IPS-NIHi7 (cell line): ENCODE data around the gene PRDM4.

ENCODE experiments used
- DNase-seq: peaks from one replicate; pipeline ENCODE4 v3.0.0; 2012; ENCODE audit warnings: mixed read lengths; ENCODE audit errors: extremely low spot score

The PRDM4 gene, protein sequence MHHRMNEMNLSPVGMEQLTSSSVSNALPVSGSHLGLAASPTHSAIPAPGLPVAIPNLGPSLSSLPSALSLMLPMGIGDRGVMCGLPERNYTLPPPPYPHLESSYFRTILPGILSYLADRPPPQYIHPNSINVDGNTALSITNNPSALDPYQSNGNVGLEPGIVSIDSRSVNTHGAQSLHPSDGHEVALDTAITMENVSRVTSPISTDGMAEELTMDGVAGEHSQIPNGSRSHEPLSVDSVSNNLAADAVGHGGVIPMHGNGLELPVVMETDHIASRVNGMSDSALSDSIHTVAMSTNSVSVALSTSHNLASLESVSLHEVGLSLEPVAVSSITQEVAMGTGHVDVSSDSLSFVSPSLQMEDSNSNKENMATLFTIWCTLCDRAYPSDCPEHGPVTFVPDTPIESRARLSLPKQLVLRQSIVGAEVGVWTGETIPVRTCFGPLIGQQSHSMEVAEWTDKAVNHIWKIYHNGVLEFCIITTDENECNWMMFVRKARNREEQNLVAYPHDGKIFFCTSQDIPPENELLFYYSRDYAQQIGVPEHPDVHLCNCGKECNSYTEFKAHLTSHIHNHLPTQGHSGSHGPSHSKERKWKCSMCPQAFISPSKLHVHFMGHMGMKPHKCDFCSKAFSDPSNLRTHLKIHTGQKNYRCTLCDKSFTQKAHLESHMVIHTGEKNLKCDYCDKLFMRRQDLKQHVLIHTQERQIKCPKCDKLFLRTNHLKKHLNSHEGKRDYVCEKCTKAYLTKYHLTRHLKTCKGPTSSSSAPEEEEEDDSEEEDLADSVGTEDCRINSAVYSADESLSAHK

GRCh38 chr12:107760809-107761501 is at the start of gene PRDM4:
Gene PRDM4 (minus strand): TSS chr12:107761137. CDS start chr12:107760515, 622 bp downstream.
- peak; percentile 99 for DNase-seq

GRCh38 chr12:107807471-107808150 is 46.7 kb upstream of the PRDM4 start:
- no peak for DNase-seq

- no peak for DNase-seq
Measured at GRCh38 chr12:107805488-107806180, 44.7 kb upstream of the PRDM4 start.

DNA sequence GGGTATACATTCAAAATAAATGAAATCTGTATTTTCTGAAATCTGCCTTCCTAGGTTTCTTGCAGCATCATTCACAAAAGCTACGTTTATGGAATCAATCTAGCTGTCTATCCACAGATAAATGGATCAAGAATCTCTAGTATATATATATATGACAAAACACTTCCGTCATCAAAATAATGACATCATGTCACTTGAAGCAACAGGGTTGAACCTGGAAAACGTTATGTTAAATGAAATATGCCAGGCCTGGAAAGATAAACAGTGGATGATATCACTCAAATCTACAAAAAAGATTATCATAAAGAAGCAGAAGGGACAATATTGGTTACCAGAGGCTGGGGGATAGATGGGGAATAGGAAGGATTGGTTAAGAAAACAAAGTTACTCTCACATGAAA is 42.2 kb upstream of the PRDM4 start:
- DNase-seq, result no peak

DNA sequence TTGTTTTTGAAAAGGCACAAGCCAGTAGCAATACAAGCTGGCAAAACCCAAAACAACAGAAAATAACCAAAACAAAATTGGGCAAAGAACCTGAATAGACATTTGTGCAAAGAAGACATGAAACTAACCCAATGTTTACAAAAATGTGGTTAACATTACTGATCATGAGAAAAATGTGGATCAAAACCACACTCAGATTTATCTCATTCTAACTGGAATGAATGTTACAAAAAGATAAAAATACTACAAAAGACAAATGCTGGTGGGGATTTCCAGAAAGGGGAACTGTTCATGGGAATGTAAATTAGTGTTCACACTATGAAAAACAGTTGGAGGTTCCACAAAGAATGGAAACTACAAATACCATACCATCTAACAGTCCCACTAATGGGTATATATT is 40.2 kb upstream of the PRDM4 start:
- no peak for DNase-seq

GRCh38 chr12:107798580-107798979 is 37.6 kb upstream of the PRDM4 start:
- DNase-seq, result no peak

- DNase-seq, result no peak
Measured at GRCh38 chr12:107794451-107794850, 33.5 kb upstream of the PRDM4 start.

DNA sequence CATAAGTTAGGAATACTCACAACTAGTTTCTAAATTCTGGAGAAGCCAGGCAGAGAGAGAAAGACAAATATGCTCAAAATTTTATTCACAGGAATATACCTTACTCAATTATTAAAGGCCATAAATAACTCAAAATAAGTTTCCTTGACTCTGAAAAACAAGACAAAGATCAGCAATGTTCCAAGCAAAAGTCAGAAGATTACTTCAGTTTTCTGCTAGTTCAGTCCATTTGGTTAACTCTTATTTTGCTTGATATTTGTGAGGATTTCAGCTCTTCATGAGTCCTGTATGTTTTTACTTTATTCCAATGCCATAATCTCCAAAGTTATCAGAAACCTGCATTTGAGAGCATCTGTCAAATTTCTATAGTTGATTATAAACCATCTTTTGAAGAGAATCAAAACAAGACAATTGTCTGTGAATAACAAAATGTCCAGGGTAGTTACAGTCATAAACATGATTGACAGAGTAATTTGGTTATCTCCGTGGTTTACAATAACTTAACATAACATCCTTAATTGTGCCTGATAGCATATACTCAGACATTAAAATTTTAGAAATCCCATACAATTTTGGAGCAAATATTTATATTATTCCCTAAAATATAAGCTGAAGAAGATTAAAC is 30.6 kb upstream of the PRDM4 start:
- DNase-seq, result no peak

DNA sequence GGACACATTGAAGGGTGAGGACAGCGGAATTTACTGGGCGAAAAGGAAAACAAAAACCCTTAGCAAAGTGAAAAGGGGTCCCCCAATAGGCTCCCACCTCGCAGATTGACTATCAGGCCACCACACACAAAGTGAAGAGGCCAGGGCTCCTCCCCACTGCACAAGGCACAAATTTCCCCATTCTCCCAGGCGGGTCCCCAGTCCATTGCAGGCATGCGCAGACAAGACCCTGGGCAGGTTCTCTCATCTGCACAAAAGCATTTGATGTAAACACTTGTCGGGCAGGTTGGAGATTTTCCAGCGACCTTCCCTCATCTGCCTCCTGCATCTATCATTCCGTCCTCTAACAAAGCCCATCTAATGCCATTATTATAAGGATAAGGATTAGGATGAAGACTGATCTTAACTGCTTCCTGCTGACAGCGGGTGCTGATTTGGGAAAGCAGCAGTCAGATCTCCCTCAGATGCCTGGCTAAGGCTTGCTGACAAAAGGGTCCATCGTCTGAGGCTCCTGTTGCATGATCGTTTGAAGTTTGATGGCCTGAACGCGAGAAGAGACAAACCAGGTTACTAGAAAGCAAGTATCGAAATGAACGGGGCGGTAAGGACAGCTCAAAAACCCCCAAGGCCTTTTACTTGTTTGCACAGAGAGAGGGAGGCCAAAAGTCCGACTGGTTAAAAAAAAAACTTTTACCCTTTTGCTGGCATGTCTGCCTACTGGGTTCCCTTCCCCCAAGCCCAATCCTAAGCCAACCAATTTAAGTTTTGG is 27.9 kb upstream of the PRDM4 start:
- DNase-seq, result no peak

DNA sequence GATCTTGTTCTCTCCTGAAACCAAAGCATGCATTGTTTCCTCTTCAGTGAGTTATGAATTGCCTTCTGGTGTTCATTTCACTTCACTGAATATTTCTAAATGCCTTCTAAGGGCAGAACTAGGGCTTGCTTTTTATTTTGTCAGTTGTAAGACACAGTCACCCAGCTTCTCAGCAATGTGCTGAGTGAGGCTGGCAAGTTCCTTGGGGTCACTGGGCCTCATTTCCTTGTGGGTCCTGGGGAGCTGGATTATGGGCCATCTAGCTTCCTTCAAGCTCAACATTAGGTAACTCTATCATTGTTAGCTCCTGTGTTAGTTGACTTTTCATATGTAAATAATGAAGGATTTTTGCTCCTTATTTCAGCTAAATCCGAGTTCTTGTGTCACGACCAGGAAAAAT is 27.3 kb upstream of the PRDM4 start:
- no peak for DNase-seq

DNA sequence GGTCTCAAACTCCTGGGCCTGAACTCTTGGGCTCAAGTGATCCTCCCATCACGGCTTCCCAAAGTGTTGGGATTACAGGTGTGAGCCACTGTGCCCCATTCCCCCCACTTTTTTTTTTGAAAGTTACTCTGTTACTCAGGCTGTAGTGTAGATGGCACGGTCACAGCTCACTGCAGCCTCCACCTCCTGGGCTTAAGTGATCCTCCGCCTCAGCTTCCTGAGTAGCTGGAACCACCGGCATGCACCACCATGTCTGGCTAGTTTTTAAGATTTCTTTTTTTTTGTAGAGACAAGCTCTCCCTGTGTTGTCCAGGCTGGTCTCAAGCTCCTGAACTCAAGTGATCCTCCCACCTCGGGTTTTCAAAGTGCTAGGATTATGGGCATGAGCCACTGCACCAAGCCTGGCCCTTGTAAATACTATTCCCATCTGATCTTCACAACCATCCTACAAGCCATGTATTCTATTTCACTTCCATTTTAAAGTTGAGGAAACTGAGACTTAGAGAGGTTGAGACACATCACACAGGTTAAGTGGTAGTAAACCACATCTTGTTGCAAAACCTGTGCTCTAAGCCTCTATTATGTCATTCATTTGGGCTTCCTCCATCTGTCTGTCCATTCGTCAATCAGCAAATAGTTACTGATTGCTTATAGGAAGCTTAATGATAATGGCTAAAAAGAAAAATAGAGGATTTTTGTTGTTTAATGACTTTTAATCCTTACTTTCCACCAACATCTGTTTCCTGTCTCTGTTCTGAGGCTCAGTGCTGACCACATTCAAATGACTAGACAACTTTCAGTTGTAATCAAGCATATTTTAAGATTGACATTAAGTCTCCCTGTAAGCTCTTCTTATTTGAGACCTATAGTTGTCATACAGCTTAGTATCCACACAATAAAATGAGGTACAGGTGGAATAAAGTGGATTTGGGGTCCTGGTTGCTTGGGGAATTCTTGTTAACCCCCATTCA is 22.8 kb upstream of the PRDM4 start:
- no peak for DNase-seq

DNA sequence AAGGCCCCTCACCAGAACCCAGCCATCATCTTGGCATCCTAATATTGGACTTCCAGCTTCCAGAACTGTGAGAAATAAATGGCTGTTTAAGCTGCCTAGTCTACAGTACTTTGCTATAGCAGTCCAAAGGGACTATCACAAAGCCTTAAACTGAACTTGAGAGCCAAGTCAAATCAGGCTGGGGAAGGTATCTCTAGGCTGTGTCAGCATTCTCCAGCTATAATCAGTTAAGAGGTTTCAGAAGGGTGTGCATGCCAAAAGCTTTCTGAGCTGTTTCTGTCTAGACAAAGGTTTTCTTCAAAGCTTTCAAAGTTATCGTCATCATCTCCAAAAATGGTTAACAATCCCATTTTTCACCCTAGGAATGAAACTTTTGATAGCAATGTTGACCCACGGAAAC is 21.1 kb upstream of the PRDM4 start:
- DNase-seq, result no peak

- no peak for DNase-seq
Measured at GRCh38 chr12:107780298-107780697, 19.4 kb upstream of the PRDM4 start.

- no peak for DNase-seq
Measured at GRCh38 chr12:107779077-107779831, 18.3 kb upstream of the PRDM4 start.

GRCh38 chr12:107778383-107779025 is 17.6 kb upstream of the PRDM4 start:
- DNase-seq, result no peak

DNA sequence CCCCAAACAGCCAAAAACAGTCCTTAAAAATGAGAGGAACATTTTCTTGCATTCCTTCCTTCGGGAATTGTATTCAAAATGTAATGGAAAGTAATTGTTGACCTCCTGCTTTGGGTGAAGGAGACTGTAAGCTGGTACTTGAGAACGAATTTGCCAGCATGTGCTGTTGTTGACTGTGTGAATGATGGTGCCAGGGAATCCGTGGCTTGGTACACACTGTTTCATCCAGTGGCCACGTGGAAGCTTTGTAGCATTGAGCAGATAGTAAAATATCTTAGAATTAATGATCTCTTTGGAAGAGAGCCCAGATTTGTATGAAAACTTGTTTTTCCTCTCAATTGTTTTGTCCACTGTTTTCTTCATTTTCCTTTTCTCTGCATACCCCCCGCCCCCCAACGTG is 15.2 kb upstream of the PRDM4 start:
- DNase-seq, result no peak

DNA sequence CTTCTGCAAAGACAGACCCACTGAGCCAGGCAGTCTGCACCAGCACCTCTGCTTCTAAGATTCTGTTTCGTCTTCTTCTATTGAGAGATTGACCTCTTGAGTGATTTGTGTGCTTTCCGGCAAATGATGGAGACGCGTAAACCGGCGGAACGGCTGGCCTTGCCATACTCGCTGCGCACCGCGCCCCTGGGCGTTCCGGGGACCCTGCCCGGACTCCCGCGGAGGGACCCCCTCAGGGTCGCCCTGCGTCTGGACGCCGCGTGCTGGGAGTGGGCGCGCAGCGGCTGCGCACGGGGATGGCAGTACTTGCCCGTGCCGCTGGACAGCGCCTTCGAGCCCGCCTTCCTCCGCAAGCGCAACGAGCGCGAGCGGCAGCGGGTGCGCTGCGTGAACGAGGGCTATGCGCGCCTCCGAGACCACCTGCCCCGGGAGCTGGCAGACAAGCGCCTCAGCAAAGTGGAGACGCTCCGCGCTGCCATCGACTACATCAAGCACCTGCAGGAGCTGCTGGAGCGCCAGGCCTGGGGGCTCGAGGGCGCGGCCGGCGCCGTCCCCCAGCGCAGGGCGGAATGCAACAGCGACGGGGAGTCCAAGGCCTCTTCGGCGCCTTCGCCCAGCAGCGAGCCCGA is 14.3 kb upstream of the PRDM4 start:
- DNase-seq, result peak; percentile 85
